HepG2 (cell line): Measurements from ENCODE around the gene NGF. TPM values are rescaled to one million over a fixed set of nuclear protein-coding genes. Genes with fewer than 3 reads are reported as not detected.

ENCODE experiments used
- ATAC-seq: fragments of 200-7000 bp; cut with Tn5 transposase; 3 replicates; pipeline ENCODE4 v1.9.1; 2020; ENCODE audit warnings: mild to moderate bottlenecking, moderate library complexity
- BruUV-seq: library from RNA; stranded (reverse); fragments of 400-500 nt; replicated peaks from 2 replicates; lab custom pipeline; 2021; lab: Mats Ljungman, UMichigan
- CTCF ChIA-PET: fragments of 300-600 bp; formaldehyde crosslinking; extraction: SDS; loops from one replicate; lab custom pipeline; 2021; ENCODE audit warnings: low total read pairs, inconsistent platforms, low intra/inter-chr PET ratio; lab: Yijun Ruan, JAX
- POLR2A ChIA-PET: fragments of 350-600 bp; sonication (Branson Sonifier 250); formaldehyde crosslinking; loops from one replicate; lab custom pipeline; 2020; ENCODE audit warnings: antibody characterized with exemption, inconsistent platforms; lab: Yijun Ruan, JAX
- DNase-seq: peaks from one replicate; pipeline ENCODE4 v3.0.0-alpha.2; 2015; ENCODE audit warnings: low spot score
- FAIRE-seq: peaks from 3 replicates; lab custom pipeline; 2011; peaks lifted over from hg19 to GRCh38; lab: Jason Lieb, UNC
- H2AFZ ChIP-seq: one replicate; pipeline ENCODE4 v1.6.1; 2011; ENCODE audit warnings: low read length, inconsistent platforms
- H3K27ac ChIP-seq: fragments of 300-600 bp; 3 replicates; pipeline ENCODE4 v1.8.0; 2011; ENCODE audit warnings: mixed run types, mild to moderate bottlenecking, mixed read lengths, low read length, inconsistent platforms; ENCODE audit not compliant: insufficient read depth; ENCODE audit errors: extremely low read length
- H3K27me3 ChIP-seq, 2 experiments: fragments of 200-600 bp in 1 of 2; 2 replicates in 1 of 2; 3 replicates in 1 of 2; pipeline versions ENCODE4 v1.6.0 to v1.8.0; 2011; ENCODE audit warnings: low read length in 2 of 2, mild to moderate bottlenecking in 2 of 2, moderate library complexity in 2 of 2, inconsistent platforms in 1 of 2; ENCODE audit not compliant: insufficient read depth in 2 of 2, control insufficient read depth in 1 of 2
- H3K36me3 ChIP-seq, 2 experiments: fragments of 200-600 bp in 1 of 2; replicated peaks in 1 of 2; 2 replicates in 1 of 2; 3 replicates in 1 of 2; pipeline versions ENCODE4 v1.5.1 to v1.8.0; 2011; ENCODE audit warnings: low read length in 2 of 2, inconsistent platforms in 1 of 2; ENCODE audit not compliant: insufficient read depth in 2 of 2, control insufficient read depth in 1 of 2
- H3K4me1 ChIP-seq: 2 replicates; pipeline ENCODE4 v1.5.1; 2012; ENCODE audit warnings: low read length, inconsistent platforms; ENCODE audit not compliant: insufficient read depth
- H3K4me2 ChIP-seq: 2 replicates; pipeline ENCODE4 v1.6.0; 2011; ENCODE audit warnings: low read depth, low read length, inconsistent platforms
- H3K4me3 ChIP-seq, 3 experiments: fragments of 200-600 bp in 1 of 3; sonication (generic), shearing (Covaris generic) in 1 of 3; replicated peaks in 1 of 3; 2 replicates each; pipeline ENCODE4 v1.5.1; 2011 to 2016; ENCODE audit warnings: low read length in 3 of 3, inconsistent platforms in 2 of 3, low read depth in 2 of 3, mild to moderate bottlenecking in 2 of 3, control low read depth in 1 of 3, mixed read lengths in 1 of 3; ENCODE audit not compliant: insufficient read depth in 1 of 3
- H3K79me2 ChIP-seq: one replicate; pipeline ENCODE4 v1.6.1; 2011; ENCODE audit warnings: low read length, inconsistent platforms; ENCODE audit not compliant: insufficient read depth
- H3K9ac ChIP-seq: 2 replicates; pipeline ENCODE4 v1.6.0; 2011; ENCODE audit warnings: mild to moderate bottlenecking, low read depth, low read length, inconsistent platforms; ENCODE audit not compliant: insufficient read depth
- H3K9me3 ChIP-seq: 2 replicates; pipeline ENCODE4 v1.5.1; 2012; ENCODE audit warnings: mild to moderate bottlenecking, low read length
- H4K20me1 ChIP-seq: 2 replicates; pipeline ENCODE4 v1.6.0; 2011; ENCODE audit warnings: inconsistent platforms, mild to moderate bottlenecking, low read length, moderate library complexity; ENCODE audit not compliant: insufficient read depth
- BCL3 ChIP-seq: sonication (generic); formaldehyde crosslinking; IDR thresholded peaks from 2 replicates; pipeline ENCODE4 v1.5.1; 2020; ENCODE audit warnings: mild to moderate bottlenecking, missing genetic modification reagents, moderate library complexity
- DPF2 ChIP-seq: sonication (generic); formaldehyde crosslinking; IDR thresholded peaks from 2 replicates; pipeline ENCODE4 v1.4.0; 2020; ENCODE audit warnings: mild to moderate bottlenecking, low read depth, missing genetic modification reagents, borderline replicate concordance
- ERF ChIP-seq: IDR thresholded peaks from 2 replicates; pipeline ENCODE4 v1.6.1; 2018; ENCODE audit warnings: missing biosample characterization, missing genetic modification reagents
- KLF13 ChIP-seq: sonication (generic); formaldehyde crosslinking; IDR thresholded peaks from 2 replicates; pipeline ENCODE4 v1.4.0; 2020; ENCODE audit warnings: mild to moderate bottlenecking, missing genetic modification reagents
- MED13 ChIP-seq: sonication (generic); formaldehyde crosslinking; IDR thresholded peaks from 2 replicates; pipeline ENCODE4 v1.5.0; 2020; ENCODE audit warnings: missing genetic modification reagents
- NAIF1 ChIP-seq: sonication (generic); formaldehyde crosslinking; IDR thresholded peaks from 2 replicates; pipeline ENCODE4 v1.5.0; 2020; ENCODE audit warnings: mild to moderate bottlenecking, missing genetic modification reagents, borderline replicate concordance
- NFE2L2 ChIP-seq: fragments of 150-350 bp; IDR thresholded peaks from 2 replicates; pipeline ENCODE4 v1.6.1; 2014; ENCODE audit warnings: low read length
- NFYC ChIP-seq: IDR thresholded peaks from 2 replicates; pipeline ENCODE4 v1.6.1; 2016; ENCODE audit warnings: missing genetic modification reagents, missing compliant biosample characterization
- RERE ChIP-seq: IDR thresholded peaks from 2 replicates; pipeline ENCODE4 v1.6.1; 2016; ENCODE audit warnings: low read depth, missing genetic modification reagents, missing compliant biosample characterization
- TOE1 ChIP-seq: sonication (generic); formaldehyde crosslinking; IDR thresholded peaks from 2 replicates; pipeline ENCODE4 v1.4.0; 2020; ENCODE audit warnings: mild to moderate bottlenecking, missing genetic modification reagents
- ZNF256 ChIP-seq: sonication (generic); formaldehyde crosslinking; conservative IDR thresholded peaks from 2 replicates; pipeline ENCODE4 v1.4.0; 2020; ENCODE audit warnings: missing genetic modification reagents
- ZNF562 ChIP-seq: sonication (generic); formaldehyde crosslinking; IDR thresholded peaks from 2 replicates; pipeline ENCODE4 v1.8.0; 2022; ENCODE audit warnings: missing genetic modification reagents, borderline replicate concordance
- WGBS: methylation state at CpG from one replicate; pipeline ENCODE4 v1.1.6; 2017; ENCODE audit warnings: low lambda C conversion rate; 5-methylcytosine and 5-hydroxymethylcytosine counted together
- in situ Hi-C: cut with HindIII; loops from 2 replicates; pipeline ENCODE4 v1.10.0; 2017; ENCODE audit warnings: low pct_unique_long_range_greater_than_20kb; ENCODE audit not compliant: extremely low pct_ligation_motif_present
- intact Hi-C: fragments of 100-400 bp; cut with micrococcal nuclease; formaldehyde crosslinking; loops from one replicate; pipeline ENCODE4 v1.10.0; 2022; ENCODE audit not compliant: unreplicated experiment
- polyA plus RNA-seq, 8 experiments: library from polyadenylated mRNA; depleted of rRNA in 3 of 8; stranded (reverse) in 7 of 8; unstranded in 1 of 8; fragments of >200 nt; fragmentation: Illumina TruSeq in 4 of 8; extraction: Trizol in 4 of 8; gene quantifications; 2 replicates each; pipeline versions ENCODE4 v1.2.1 to v1.2.3, GENCODE V29; 2011 to 2016; ENCODE audit warnings: low read depth in 4 of 8, missing spikeins in 1 of 8, mixed read lengths in 1 of 8; ENCODE audit not compliant: insufficient read depth in 1 of 8
- total RNA-seq, 5 experiments: library from RNA; depleted of rRNA; stranded (reverse); fragments of >200 nt; fragmentation: Illumina TruSeq; extraction: Trizol; gene quantifications; 2 replicates each; pipeline ENCODE4 v1.2.3, GENCODE V29; 2016; ENCODE audit warnings: low read depth in 1 of 5
- TF ChIP-seq, protein P1 (sequence below): IDR thresholded peaks from 2 replicates; pipeline ENCODE4 v1.6.1; 2012; ENCODE audit warnings: inconsistent platforms
- TF ChIP-seq, protein P2 (sequence below): conservative IDR thresholded peaks from 2 replicates; pipeline ENCODE4 v1.6.1; 2018; ENCODE audit warnings: missing genetic modification reagents
- TF ChIP-seq, protein P3 (sequence below): fragments of 450-650 bp; IDR thresholded peaks from 2 replicates; pipeline ENCODE4 v1.6.1; 2017; ENCODE audit warnings: mild to moderate bottlenecking

Gene NGF
- total and polyA plus RNA-seq, 2 of the 13 experiments (the other 11 are each of a cell fraction or from before 2014, with no cell fraction given): not detected

DNA sequence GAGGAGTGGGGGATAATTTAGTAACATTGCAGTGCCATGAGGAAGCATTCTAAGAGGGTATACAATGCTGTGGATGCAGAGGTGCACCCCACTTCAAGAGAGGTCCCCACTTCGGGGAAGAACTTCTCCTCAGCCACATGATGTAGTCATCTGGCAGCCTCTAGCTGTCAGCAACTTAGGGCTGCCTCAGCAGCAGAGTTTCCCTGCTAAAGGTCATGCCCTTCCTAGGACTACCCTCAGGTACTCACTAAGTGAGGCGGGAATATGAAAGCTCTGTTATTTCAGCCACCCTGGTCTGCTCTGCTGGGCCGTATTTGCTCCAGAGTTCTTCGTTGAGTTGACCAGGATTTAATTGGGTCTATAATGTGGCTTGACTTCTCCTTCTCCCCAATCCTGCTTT lies 41.9 kb upstream of the NGF start:
- no peak overlapping the region for H3K4me3 ChIP-seq
- no TSS peak for BruUV-seq
- ATAC-seq (no peak), DNase-seq (no peak), FAIRE-seq (no peak)
- no peak overlapping the region for H3K27ac ChIP-seq
- no peaks in the 10 kb centered on the region for H3K36me3 ChIP-seq
- no peaks in the 10 kb centered on the region for H3K4me1 ChIP-seq
- no peak overlapping the region for H3K9ac ChIP-seq
- ChIA-PET POLR2A (no interaction called here), CTCF (no interaction called here)
- no peaks in the 10 kb centered on the region for H4K20me1 ChIP-seq
- no peak overlapping the region for H2AFZ ChIP-seq
- in situ Hi-C loops: no loop called here
- H3K27me3 ChIP-seq: no peaks in the 10 kb centered on the region
- no peak overlapping the region for H3K4me2 ChIP-seq
- intact Hi-C loops: no loop called here
- H3K79me2 ChIP-seq: no peaks in the 10 kb centered on the region
- WGBS: 0% methylated on average over 1 of the region's 4 CpGs
- no peaks in the 10 kb centered on the region for H3K9me3 ChIP-seq
- no peak for TF ChIP-seq NAIF1
- TF ChIP-seq MED13 (CRISPR knock-in tag): no peak
- TF ChIP-seq NFYC (CRISPR knock-in tag): no peak
- TF ChIP-seq, protein P1, sequence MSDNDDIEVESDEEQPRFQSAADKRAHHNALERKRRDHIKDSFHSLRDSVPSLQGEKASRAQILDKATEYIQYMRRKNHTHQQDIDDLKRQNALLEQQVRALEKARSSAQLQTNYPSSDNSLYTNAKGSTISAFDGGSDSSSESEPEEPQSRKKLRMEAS: no peak
- TF ChIP-seq, protein P2, sequence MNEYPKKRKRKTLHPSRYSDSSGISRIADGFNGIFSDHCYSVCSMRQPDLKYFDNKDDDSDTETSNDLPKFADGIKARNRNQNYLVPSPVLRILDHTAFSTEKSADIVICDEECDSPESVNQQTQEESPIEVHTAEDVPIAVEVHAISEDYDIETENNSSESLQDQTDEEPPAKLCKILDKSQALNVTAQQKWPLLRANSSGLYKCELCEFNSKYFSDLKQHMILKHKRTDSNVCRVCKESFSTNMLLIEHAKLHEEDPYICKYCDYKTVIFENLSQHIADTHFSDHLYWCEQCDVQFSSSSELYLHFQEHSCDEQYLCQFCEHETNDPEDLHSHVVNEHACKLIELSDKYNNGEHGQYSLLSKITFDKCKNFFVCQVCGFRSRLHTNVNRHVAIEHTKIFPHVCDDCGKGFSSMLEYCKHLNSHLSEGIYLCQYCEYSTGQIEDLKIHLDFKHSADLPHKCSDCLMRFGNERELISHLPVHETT (CRISPR knock-in tag): no peak
- TF ChIP-seq ZNF562 (CRISPR knock-in tag): no peak
- no peak for TF ChIP-seq TOE1
- TF ChIP-seq RERE (CRISPR knock-in tag): no peak
- no peak for TF ChIP-seq ZNF256
- TF ChIP-seq ERF (CRISPR knock-in tag): no peak
- TF ChIP-seq, protein P3, sequence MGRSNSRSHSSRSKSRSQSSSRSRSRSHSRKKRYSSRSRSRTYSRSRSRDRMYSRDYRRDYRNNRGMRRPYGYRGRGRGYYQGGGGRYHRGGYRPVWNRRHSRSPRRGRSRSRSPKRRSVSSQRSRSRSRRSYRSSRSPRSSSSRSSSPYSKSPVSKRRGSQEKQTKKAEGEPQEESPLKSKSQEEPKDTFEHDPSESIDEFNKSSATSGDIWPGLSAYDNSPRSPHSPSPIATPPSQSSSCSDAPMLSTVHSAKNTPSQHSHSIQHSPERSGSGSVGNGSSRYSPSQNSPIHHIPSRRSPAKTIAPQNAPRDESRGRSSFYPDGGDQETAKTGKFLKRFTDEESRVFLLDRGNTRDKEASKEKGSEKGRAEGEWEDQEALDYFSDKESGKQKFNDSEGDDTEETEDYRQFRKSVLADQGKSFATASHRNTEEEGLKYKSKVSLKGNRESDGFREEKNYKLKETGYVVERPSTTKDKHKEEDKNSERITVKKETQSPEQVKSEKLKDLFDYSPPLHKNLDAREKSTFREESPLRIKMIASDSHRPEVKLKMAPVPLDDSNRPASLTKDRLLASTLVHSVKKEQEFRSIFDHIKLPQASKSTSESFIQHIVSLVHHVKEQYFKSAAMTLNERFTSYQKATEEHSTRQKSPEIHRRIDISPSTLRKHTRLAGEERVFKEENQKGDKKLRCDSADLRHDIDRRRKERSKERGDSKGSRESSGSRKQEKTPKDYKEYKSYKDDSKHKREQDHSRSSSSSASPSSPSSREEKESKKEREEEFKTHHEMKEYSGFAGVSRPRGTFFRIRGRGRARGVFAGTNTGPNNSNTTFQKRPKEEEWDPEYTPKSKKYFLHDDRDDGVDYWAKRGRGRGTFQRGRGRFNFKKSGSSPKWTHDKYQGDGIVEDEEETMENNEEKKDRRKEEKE: no peak
- TF ChIP-seq KLF13 (CRISPR knock-in tag): no peak
- no peak for TF ChIP-seq NFE2L2
- no peak for TF ChIP-seq BCL3 (CRISPR knock-in tag)
- no peak for TF ChIP-seq DPF2 (CRISPR knock-in tag)
